ENCODE data around the gene NDUFB2.

The NDUFB2 gene

DNA sequence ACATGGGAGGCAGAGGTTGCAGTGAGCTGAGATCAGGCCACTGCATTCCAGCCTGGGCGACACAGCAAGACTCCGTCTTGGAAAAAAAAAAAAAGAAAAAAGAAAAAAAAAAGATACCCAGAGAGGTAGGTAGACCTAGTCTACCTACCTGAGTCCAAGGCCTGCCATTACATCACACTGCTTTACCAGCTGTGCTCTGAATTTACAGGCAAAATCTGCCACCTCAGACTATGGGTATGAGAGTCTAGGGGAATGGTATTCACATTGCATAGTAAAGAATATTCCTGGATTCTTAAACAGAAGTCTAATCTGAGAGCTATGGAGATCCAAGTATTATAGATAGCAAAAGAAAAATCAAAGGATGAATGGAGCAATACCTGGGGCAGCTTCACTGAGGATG, 50.2 kb downstream of the NDUFB2 start:
- H3K4me3 ChIP-seq = no peak overlapping the region
- H3K27me3 ChIP-seq (ENCODE audit: low read depth) = no peaks in the 10 kb centered on the region
- H3K4me1 ChIP-seq = no peaks in the 10 kb centered on the region
- in situ Hi-C loops (cut with MboI; ENCODE audit: low sequenced_read_pairs) = no loop called here
- H3K9me3 ChIP-seq = no peaks in the 10 kb centered on the region
- H3K36me3 ChIP-seq (replicated peaks) = 0 out of 2 replicates have a peak, but pooled peaks cover 2% of the 10 kb centered on the region
- no peak for DNase-seq (ENCODE audit: low spot score in 2 of 2)

DNA sequence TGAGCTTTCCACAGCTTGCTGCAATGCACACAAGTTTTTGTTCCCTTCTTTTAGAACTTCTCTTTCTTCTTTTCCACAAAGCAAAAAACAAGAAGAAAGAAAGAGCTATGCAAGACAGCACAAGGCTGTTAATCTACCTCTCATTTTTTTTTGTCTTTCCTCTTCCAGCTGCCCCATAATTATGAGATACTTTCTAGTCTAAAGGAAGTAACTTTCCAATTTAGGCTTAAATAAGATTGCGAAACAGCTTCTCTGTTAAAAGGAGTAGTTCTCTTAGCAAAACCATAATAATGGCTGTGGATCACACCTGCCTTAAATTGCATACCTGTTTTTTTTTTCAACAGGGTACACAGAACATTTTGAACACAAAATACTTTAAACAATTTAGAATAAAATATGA, 56.0 kb downstream of the NDUFB2 start:
- in situ Hi-C loops (cut with MboI; ENCODE audit: low sequenced_read_pairs) = no loop called here
- DNase-seq (ENCODE audit: low spot score in 2 of 2) = no peak

DNA sequence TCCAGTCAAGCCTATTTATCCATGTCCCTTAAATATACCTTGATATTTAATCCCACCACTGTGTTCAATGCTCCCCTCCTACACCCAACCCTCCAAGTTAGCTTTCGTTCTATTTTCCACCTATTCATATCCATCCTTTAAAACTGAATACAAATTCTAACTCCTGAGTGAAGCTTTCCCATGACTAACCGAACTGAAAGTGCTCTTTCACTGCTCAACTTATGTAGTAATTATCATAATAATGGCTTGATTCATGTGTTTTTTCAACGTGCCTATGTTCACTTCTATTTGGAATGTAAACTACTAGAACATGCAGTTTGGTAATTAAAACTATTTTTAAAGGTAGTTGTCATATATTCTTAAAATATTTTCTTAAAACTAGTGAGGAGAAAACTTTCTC, 58.0 kb downstream of the NDUFB2 start:
- in situ Hi-C loops (cut with MboI; ENCODE audit: low sequenced_read_pairs) = no loop called here
- Histone ChIP-seq H3K36me3 (replicated peaks) (no peaks in the 10 kb centered on the region), H3K27me3 (ENCODE audit: low read depth) (no peaks in the 10 kb centered on the region), H3K4me1 (peaks cover 10% of the 10 kb centered on the region), H3K4me3 (no peak overlapping the region), H3K9me3 (no peaks in the 10 kb centered on the region)
- DNase-seq (ENCODE audit: low spot score in 2 of 2) = peak in 1 of 2 experiments; percentile 85

More for the DNA sequence above, 56.0 kb downstream of the NDUFB2 start:
- Histone ChIP-seq H3K4me1 (peaks cover 10% of the 10 kb centered on the region), H3K4me3 (no peak overlapping the region), H3K9me3 (no peaks in the 10 kb centered on the region), H3K27me3 (ENCODE audit: low read depth) (no peaks in the 10 kb centered on the region), H3K36me3 (replicated peaks) (0 out of 2 replicates have a peak, but pooled peaks cover 2% of the 10 kb centered on the region)

Data from HAP-1 (cell line).